Activated naive CD4-positive, alpha-beta T cell treated with anti-CD3 and anti-CD28 coated beads, Interleukin-2, amount 50 U/mL, for 16 hours (primary cell): ENCODE measurements around the gene SLC22A23.

Experiments
- DNase-seq: peaks from one replicate; pipeline ENCODE4 v3.0.0-alpha.2; 2020

SLC22A23 gene

GRCh38 chr6:3329393-3330051 lies 127.3 kb downstream of the SLC22A23 start:
- DNase-seq = no peak

GRCh38 chr6:3328796-3329195 lies 128.1 kb downstream of the SLC22A23 start:
- no peak for DNase-seq

GRCh38 chr6:3328145-3328544 lies 128.7 kb downstream of the SLC22A23 start:
- DNase-seq = no peak

GRCh38 chr6:3327403-3327802 lies 129.4 kb downstream of the SLC22A23 start:
- DNase-seq = no peak

GRCh38 chr6:3326981-3327380 lies 129.9 kb downstream of the SLC22A23 start:
- no peak for DNase-seq

- no peak for DNase-seq
These were observed 130.5 kb downstream of the SLC22A23 start for GRCh38 chr6:3326184-3326971.

GRCh38 chr6:3325210-3325609 lies 131.6 kb downstream of the SLC22A23 start:
- DNase-seq = no peak

GRCh38 chr6:3324262-3324942 lies 132.4 kb downstream of the SLC22A23 start:
- DNase-seq = no peak

GRCh38 chr6:3323696-3324261 lies 133.1 kb downstream of the SLC22A23 start:
- no peak for DNase-seq

GRCh38 chr6:3323148-3323547 lies 133.7 kb downstream of the SLC22A23 start:
- DNase-seq = no peak

GRCh38 chr6:3322366-3322890 lies 134.4 kb downstream of the SLC22A23 start:
- no peak for DNase-seq

GRCh38 chr6:3321875-3322274 lies 135.0 kb downstream of the SLC22A23 start:
- no peak for DNase-seq

GRCh38 chr6:3321042-3321441 lies 135.8 kb downstream of the SLC22A23 start:
- no peak for DNase-seq

GRCh38 chr6:3320238-3320811 lies 136.5 kb downstream of the SLC22A23 start:
- DNase-seq = no peak

- no peak for DNase-seq
These were observed 137.1 kb downstream of the SLC22A23 start for GRCh38 chr6:3319610-3320200.

- no peak for DNase-seq
These were observed 137.9 kb downstream of the SLC22A23 start for GRCh38 chr6:3318821-3319540.

GRCh38 chr6:3318226-3318625 lies 138.6 kb downstream of the SLC22A23 start:
- peak; percentile 54 for DNase-seq

GRCh38 chr6:3317741-3318211 lies 139.1 kb downstream of the SLC22A23 start:
- no peak for DNase-seq

- DNase-seq = no peak
These were observed 140.0 kb downstream of the SLC22A23 start for GRCh38 chr6:3316818-3317217.

GRCh38 chr6:3316331-3316730 lies 140.5 kb downstream of the SLC22A23 start:
- no peak for DNase-seq

- no peak for DNase-seq
These were observed 141.0 kb downstream of the SLC22A23 start for GRCh38 chr6:3315841-3316240.
